Neural progenitor cell (in vitro differentiated cells): ENCODE measurements around the gene RNF138. TPM values are rescaled to one million over a fixed set of nuclear protein-coding genes. Genes with fewer than 3 reads are reported as not detected.
"Not testable (repeated sequence)": the region's sequence is repeated elsewhere in the genome, so short reads cannot be mapped to it uniquely, and the experiment has no call there.

Source experiments
- DNase-seq: peaks from one replicate; pipeline ENCODE4 v3.0.0-alpha.2; 2016; ENCODE audit warnings: low spot score
- H2AFZ ChIP-seq: fragments of 200-600 bp; sonication (generic); replicated peaks from 2 replicates; pipeline ENCODE4 v1.6.1; 2016; ENCODE audit warnings: antibody characterized with exemption
- H3F3A ChIP-seq: fragments of 200-600 bp; sonication (generic); 2 replicates; pipeline ENCODE4 v1.6.1; 2016; ENCODE audit warnings: antibody characterized with exemption, low read depth
- H3K27ac ChIP-seq: fragments of 200-600 bp; sonication (generic); 2 replicates; pipeline ENCODE4 v1.5.1; 2016; ENCODE audit warnings: mild to moderate bottlenecking
- H3K27me3 ChIP-seq: fragments of 200-600 bp; sonication (generic); 2 replicates; pipeline ENCODE4 v1.6.1; 2016; ENCODE audit warnings: mild to moderate bottlenecking, moderate library complexity
- H3K36me3 ChIP-seq: fragments of 200-600 bp; sonication (generic); 2 replicates; pipeline ENCODE4 v1.5.1; 2016
- H3K4me1 ChIP-seq: fragments of 200-600 bp; sonication (generic); 2 replicates; pipeline ENCODE4 v1.6.1; 2016; ENCODE audit warnings: mixed run types
- H3K4me2 ChIP-seq: fragments of 200-600 bp; sonication (generic); 2 replicates; pipeline ENCODE4 v1.6.1; 2016
- H3K4me3 ChIP-seq: fragments of 200-600 bp; sonication (generic); 2 replicates; pipeline ENCODE4 v1.5.1; 2016
- H3K79me2 ChIP-seq: fragments of 200-600 bp; sonication (generic); 2 replicates; pipeline ENCODE4 v1.6.1; 2016; ENCODE audit warnings: low read depth
- H3K9ac ChIP-seq: fragments of 200-600 bp; sonication (generic); 2 replicates; pipeline ENCODE4 v1.6.1; 2016
- H3K9me3 ChIP-seq: fragments of 200-600 bp; sonication (generic); 2 replicates; pipeline ENCODE4 v1.5.1; 2016; ENCODE audit warnings: low read depth
- H4K20me1 ChIP-seq: fragments of 200-600 bp; sonication (generic); 2 replicates; pipeline ENCODE4 v1.6.1; 2016; ENCODE audit warnings: low read depth
- H3K27ac Mint-ChIP-seq: 3 replicates; pipeline ENCODE4 v1.8.0; 2021; ENCODE audit warnings: mixed read lengths
- H3K27me3 Mint-ChIP-seq: 2 replicates; pipeline ENCODE4 v1.8.0; 2022; ENCODE audit warnings: low read depth, mild to moderate bottlenecking, inconsistent platforms, moderate library complexity, mixed read lengths; ENCODE audit not compliant: insufficient read depth
- H3K36me3 Mint-ChIP-seq: 3 replicates; pipeline ENCODE4 v1.8.0; 2021; ENCODE audit warnings: mixed read lengths
- H3K4me1 Mint-ChIP-seq: 3 replicates; pipeline ENCODE4 v1.8.0; 2021; ENCODE audit warnings: mixed read lengths
- H3K4me3 Mint-ChIP-seq: 3 replicates; pipeline ENCODE4 v1.8.0; 2021; ENCODE audit warnings: mild to moderate bottlenecking, moderate library complexity, mixed read lengths
- H3K9me3 Mint-ChIP-seq: 3 replicates; pipeline ENCODE4 v1.8.0; 2020; ENCODE audit warnings: mixed read lengths
- EZH2 ChIP-seq: fragments of 200-600 bp; sonication (generic); IDR thresholded peaks from 2 replicates; pipeline ENCODE4 v1.6.1; 2017; ENCODE audit warnings: antibody characterized with exemption, mild to moderate bottlenecking, moderate library complexity
- EZH2phosphoT487 ChIP-seq: fragments of 200-600 bp; sonication (generic); IDR thresholded peaks from 2 replicates; pipeline ENCODE4 v1.6.1; 2017; ENCODE audit warnings: antibody characterized with exemption
- total RNA-seq: library from RNA; depleted of rRNA; stranded (reverse); fragments of >200 nt; gene quantifications from 2 replicates; pipeline ENCODE4 v1.2.3, GENCODE V29; 2015; ENCODE audit warnings: low replicate concordance
- TF ChIP-seq, protein P1 (sequence below): fragments of 200-600 bp; sonication (generic); IDR thresholded peaks from 2 replicates; pipeline ENCODE4 v1.5.1; 2017; ENCODE audit warnings: antibody characterized with exemption, mild to moderate bottlenecking

The RNF138 gene
- total RNA-seq, 1 donor from 2014 or later: 83.8 TPM

DNA sequence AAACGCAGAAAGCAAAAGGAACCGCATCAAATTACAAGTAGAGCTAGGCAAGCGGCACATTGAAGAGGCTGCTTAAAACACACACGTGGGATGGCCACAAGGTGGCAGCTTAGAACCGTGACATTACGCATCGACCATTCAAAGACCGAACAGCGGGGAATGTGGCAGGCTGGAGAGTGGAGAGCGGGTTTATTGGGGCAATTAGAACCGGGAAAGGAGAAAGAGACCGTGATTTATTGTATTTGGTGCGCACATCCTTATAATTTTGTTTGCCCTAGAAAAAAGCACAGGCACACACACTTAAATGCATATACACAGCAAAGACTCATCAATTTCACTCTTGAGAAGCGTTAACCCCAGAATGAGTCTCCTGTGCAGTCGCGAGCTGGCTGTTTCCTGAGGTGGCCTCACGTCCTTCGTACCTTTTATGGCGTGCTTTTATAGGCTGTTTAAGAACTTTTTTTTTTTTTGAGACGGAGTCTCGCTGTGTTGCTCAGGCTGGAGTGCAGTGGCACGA lies 66.5 kb downstream of the RNF138 start:
- Mint-ChIP-seq H3K9me3 (no peaks in the 10 kb centered on the region), H3K4me3 (peak overlapping the region; percentile 42), H3K27me3 (no peaks in the 10 kb centered on the region), H3K27ac (no peak overlapping the region), H3K4me1 (peaks cover 7% of the 10 kb centered on the region), H3K36me3 (no peaks in the 10 kb centered on the region)
- peaks cover 6% of the 10 kb centered on the region for H3K27me3 ChIP-seq
- peak overlapping the region; percentile 43 for H3K4me2 ChIP-seq
- H2AFZ ChIP-seq: peak overlapping the region; percentile 3
- H3K27ac ChIP-seq: no peak overlapping the region
- H3K4me1 ChIP-seq: no peaks in the 10 kb centered on the region
- H3K79me2 ChIP-seq: no peaks in the 10 kb centered on the region
- no peaks in the 10 kb centered on the region for H3K9me3 ChIP-seq
- TF ChIP-seq EZH2phosphoT487 (no peak), EZH2 (no peak)
- TF ChIP-seq, protein P1, sequence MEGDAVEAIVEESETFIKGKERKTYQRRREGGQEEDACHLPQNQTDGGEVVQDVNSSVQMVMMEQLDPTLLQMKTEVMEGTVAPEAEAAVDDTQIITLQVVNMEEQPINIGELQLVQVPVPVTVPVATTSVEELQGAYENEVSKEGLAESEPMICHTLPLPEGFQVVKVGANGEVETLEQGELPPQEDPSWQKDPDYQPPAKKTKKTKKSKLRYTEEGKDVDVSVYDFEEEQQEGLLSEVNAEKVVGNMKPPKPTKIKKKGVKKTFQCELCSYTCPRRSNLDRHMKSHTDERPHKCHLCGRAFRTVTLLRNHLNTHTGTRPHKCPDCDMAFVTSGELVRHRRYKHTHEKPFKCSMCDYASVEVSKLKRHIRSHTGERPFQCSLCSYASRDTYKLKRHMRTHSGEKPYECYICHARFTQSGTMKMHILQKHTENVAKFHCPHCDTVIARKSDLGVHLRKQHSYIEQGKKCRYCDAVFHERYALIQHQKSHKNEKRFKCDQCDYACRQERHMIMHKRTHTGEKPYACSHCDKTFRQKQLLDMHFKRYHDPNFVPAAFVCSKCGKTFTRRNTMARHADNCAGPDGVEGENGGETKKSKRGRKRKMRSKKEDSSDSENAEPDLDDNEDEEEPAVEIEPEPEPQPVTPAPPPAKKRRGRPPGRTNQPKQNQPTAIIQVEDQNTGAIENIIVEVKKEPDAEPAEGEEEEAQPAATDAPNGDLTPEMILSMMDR: peak; percentile 86
- H3F3A ChIP-seq: no peaks in the 10 kb centered on the region
- DNase-seq: peak; percentile 95
- H3K4me3 ChIP-seq: peak overlapping the region; percentile 20
- H4K20me1 ChIP-seq: no peaks in the 10 kb centered on the region
- no peaks in the 10 kb centered on the region for H3K36me3 ChIP-seq
- H3K9ac ChIP-seq: no peak overlapping the region

DNA sequence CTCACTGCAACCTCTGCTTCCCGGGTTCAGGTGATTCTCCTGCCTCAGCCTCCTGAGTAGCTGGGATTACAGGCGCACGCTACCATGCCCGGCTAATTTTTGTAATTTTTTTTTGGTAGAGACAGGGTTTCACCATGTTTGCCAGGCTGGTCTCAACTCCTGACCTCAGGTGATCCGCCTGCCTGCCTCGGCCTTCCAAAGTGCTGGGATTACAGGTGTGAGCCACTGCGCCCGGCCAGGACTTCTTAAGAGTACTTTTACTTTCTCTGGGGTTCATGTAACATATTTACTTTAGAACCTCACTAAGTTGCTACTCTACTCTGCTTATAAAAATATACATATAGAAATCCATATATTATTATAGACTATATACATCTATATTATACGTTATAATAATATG lies 67.0 kb downstream of the RNF138 start:
- not testable (repeated sequence) for DNase-seq, H3K9me3 Mint-ChIP-seq
- peak overlapping the region; percentile 43 for H3K4me2 ChIP-seq

DNA sequence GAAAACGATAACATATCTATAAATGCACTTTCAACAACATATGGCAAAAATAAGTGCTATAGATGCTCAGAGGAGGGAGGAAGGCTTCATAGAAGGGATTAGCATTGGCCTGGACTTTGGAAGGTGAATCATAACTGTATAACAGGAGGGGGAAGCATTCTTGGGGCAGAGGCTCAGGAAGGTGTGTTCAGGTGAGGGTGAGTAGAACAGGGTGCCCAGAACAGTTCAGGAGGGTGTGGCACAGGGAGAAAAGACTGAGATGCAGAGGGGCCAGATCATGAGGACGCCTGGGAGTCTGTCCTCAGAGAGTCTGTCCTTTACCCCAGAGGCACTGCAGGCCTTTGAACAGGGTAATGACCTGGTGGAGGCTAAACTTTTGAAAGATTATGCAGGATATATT lies 68.9 kb downstream of the RNF138 start:
- Histone ChIP-seq H2AFZ (no peak overlapping the region), H4K20me1 (no peaks in the 10 kb centered on the region), H3K4me1 (no peaks in the 10 kb centered on the region), H3K9me3 (no peaks in the 10 kb centered on the region), H3K9ac (no peak overlapping the region), H3K79me2 (no peaks in the 10 kb centered on the region), H3F3A (no peaks in the 10 kb centered on the region), H3K36me3 (no peaks in the 10 kb centered on the region), H3K4me3 (no peak overlapping the region), H3K27me3 (peaks cover 6% of the 10 kb centered on the region), H3K4me2 (no peak overlapping the region), H3K27ac (no peak overlapping the region)
- H3K27ac Mint-ChIP-seq: no peak overlapping the region
- no peaks in the 10 kb centered on the region for H3K36me3 Mint-ChIP-seq
- peaks cover 7% of the 10 kb centered on the region for H3K4me1 Mint-ChIP-seq
- H3K27me3 Mint-ChIP-seq: no peaks in the 10 kb centered on the region
- no peaks in the 10 kb centered on the region for H3K9me3 Mint-ChIP-seq
- DNase-seq: no peak
- H3K4me3 Mint-ChIP-seq: no peak overlapping the region
- TF ChIP-seq EZH2 (no peak), EZH2phosphoT487 (no peak)
- TF ChIP-seq, protein P1: no peak

More for the DNA sequence above, 67.0 kb downstream of the RNF138 start:
- not testable (repeated sequence) for H3K36me3 Mint-ChIP-seq, H3K36me3 ChIP-seq, H3K27me3 ChIP-seq, H3K9me3 ChIP-seq, H3K4me3 ChIP-seq, H3K4me1 ChIP-seq, H3K27ac ChIP-seq, H3K4me1 Mint-ChIP-seq, H3K9ac ChIP-seq, H4K20me1 ChIP-seq, H3K79me2 ChIP-seq, H3K27me3 Mint-ChIP-seq, H3K4me3 Mint-ChIP-seq, H3K27ac Mint-ChIP-seq, H3F3A ChIP-seq
- peak overlapping the region; percentile 3 for H2AFZ ChIP-seq

DNA sequence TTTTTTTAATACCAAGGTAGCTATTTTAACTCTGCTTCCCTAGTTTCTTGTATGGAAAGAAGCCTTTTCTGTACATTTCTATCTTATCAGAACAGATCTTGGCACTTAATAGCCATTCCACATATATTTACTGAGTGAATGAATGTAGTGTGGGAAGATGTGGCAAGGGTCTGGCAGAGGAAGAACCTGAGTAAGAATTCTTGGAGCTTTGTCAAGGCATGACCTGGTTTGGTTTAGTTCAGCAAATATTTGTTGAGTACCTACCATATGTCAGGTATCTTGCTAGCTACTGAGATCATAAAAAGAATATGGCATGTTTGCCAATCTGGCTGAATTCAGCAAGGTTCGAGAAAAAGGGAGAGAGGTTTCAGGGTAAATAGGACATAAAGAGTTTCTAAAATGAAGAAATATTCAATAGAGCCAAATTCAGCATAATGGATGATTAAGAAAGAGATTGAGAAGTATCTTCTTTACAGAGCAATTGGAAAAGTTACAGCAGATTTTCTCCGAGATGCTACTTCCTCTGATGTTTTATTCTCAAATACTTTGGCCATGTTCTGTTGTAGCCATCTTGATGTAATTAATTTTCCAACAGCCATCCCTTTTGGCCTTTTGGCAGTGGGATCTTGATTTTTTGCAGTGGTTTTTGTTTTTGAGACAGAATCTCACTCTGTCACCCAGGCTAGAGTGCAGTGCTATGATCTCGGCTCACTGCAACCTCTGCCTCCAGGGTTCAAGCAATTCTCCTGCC lies 76.5 kb downstream of the RNF138 start:
- Histone ChIP-seq H4K20me1 (no peaks in the 10 kb centered on the region), H2AFZ (no peak overlapping the region), H3F3A (no peaks in the 10 kb centered on the region), H3K36me3 (no peaks in the 10 kb centered on the region), H3K79me2 (no peaks in the 10 kb centered on the region), H3K4me1 (no peaks in the 10 kb centered on the region), H3K4me3 (no peak overlapping the region), H3K9me3 (no peaks in the 10 kb centered on the region), H3K4me2 (no peak overlapping the region), H3K27me3 (no peaks in the 10 kb centered on the region), H3K27ac (no peak overlapping the region), H3K9ac (no peak overlapping the region)
- DNase-seq: no peak
- Mint-ChIP-seq H3K27me3 (no peaks in the 10 kb centered on the region), H3K4me1 (no peaks in the 10 kb centered on the region), H3K9me3 (no peaks in the 10 kb centered on the region), H3K27ac (no peak overlapping the region), H3K36me3 (no peaks in the 10 kb centered on the region), H3K4me3 (no peak overlapping the region)
- TF ChIP-seq, protein P1: no peak
- TF ChIP-seq EZH2 (no peak), EZH2phosphoT487 (no peak)
